Keratinocyte (primary cell): ENCODE data around the gene SMCP. TPM values are rescaled to one million over a fixed set of nuclear protein-coding genes. Genes with fewer than 3 reads are reported as not detected.

Experiments
- DNase-seq: peaks from one replicate; pipeline ENCODE4 v3.0.0-alpha.2; 2011; ENCODE audit warnings: low read depth, missing footprints, low spot score
- FAIRE-seq: peaks from 2 replicates; lab custom pipeline; 2011; peaks lifted over from hg19 to GRCh38; lab: Jason Lieb, UNC
- H2AFZ ChIP-seq: 2 replicates; pipeline ENCODE4 v1.6.0; 2012; ENCODE audit warnings: low read length, control low read depth, inconsistent platforms; ENCODE audit not compliant: control insufficient read depth
- H3K27ac ChIP-seq: 2 replicates; pipeline ENCODE4 v1.5.1; 2011; ENCODE audit warnings: low read length; ENCODE audit not compliant: control insufficient read depth, insufficient read depth
- H3K27me3 ChIP-seq: 3 replicates; pipeline ENCODE4 v1.6.0; 2011; ENCODE audit warnings: low read length; ENCODE audit not compliant: control insufficient read depth, insufficient read depth; ENCODE audit errors: extremely low read depth
- H3K36me3 ChIP-seq, 2 experiments: 2 replicates in 1 of 2; 3 replicates in 1 of 2; pipeline ENCODE4 v1.5.1; 2011; ENCODE audit warnings: low read length in 2 of 2, mild to moderate bottlenecking in 1 of 2; ENCODE audit not compliant: control insufficient read depth in 2 of 2, insufficient read depth in 2 of 2; ENCODE audit errors: extremely low read depth in 1 of 2
- H3K4me1 ChIP-seq: 3 replicates; pipeline ENCODE4 v1.5.1; 2011; ENCODE audit warnings: low read length; ENCODE audit not compliant: control insufficient read depth, insufficient read depth; ENCODE audit errors: extremely low read depth
- H3K4me2 ChIP-seq: 3 replicates; pipeline ENCODE4 v1.6.0; 2011; ENCODE audit warnings: low read depth, low read length; ENCODE audit not compliant: control insufficient read depth, insufficient read depth; ENCODE audit errors: extremely low read depth
- H3K4me3 ChIP-seq, 3 experiments: fragments of 200-600 bp in 1 of 3; sonication (generic) in 1 of 3; 2 replicates in 2 of 3; 3 replicates in 1 of 3; pipeline ENCODE4 v1.5.1; 2011 to 2016; ENCODE audit warnings: low read length in 3 of 3, mild to moderate bottlenecking in 3 of 3, control low read depth in 2 of 3, inconsistent platforms in 1 of 3, low read depth in 1 of 3, mixed read lengths in 1 of 3, mixed run types in 1 of 3, moderate library complexity in 1 of 3; ENCODE audit not compliant: control insufficient read depth in 2 of 3, insufficient read depth in 2 of 3; ENCODE audit errors: extremely low read depth in 1 of 3
- H3K79me2 ChIP-seq: 2 replicates; pipeline ENCODE4 v1.6.0; 2012; ENCODE audit warnings: low read length; ENCODE audit not compliant: control insufficient read depth, insufficient read depth
- H3K9ac ChIP-seq: 3 replicates; pipeline ENCODE4 v1.6.0; 2011; ENCODE audit warnings: low read length; ENCODE audit not compliant: control insufficient read depth, insufficient read depth; ENCODE audit errors: extremely low read depth
- H3K9me1 ChIP-seq: 3 replicates; pipeline ENCODE4 v1.6.0; 2011; ENCODE audit warnings: low read length; ENCODE audit not compliant: control insufficient read depth, insufficient read depth; ENCODE audit errors: extremely low read depth
- H3K9me3 ChIP-seq: 2 replicates; pipeline ENCODE4 v1.5.1; 2012; ENCODE audit warnings: low read depth, low read length; ENCODE audit not compliant: control insufficient read depth
- H4K20me1 ChIP-seq: 3 replicates; pipeline ENCODE4 v1.6.0; 2011; ENCODE audit warnings: low read length; ENCODE audit not compliant: control insufficient read depth, insufficient read depth; ENCODE audit errors: extremely low read depth
- CTCF ChIP-seq, 3 experiments: IDR thresholded peaks in 1 of 3; conservative IDR thresholded peaks in 1 of 3; optimal IDR thresholded peaks in 1 of 3; 2 replicates in 2 of 3; 3 replicates in 1 of 3; pipeline versions ENCODE3 to v1.5.1; 2011; ENCODE audit warnings: low read length in 3 of 3, mild to moderate bottlenecking in 3 of 3, moderate library complexity in 2 of 3, control low read depth in 1 of 3, inconsistent platforms in 1 of 3; ENCODE audit not compliant: insufficient read depth in 2 of 3; ENCODE audit errors: extremely low read depth in 1 of 3
- EZH2 ChIP-seq: IDR thresholded peaks from one replicate; pipeline ENCODE4 v1.6.1; 2012; ENCODE audit warnings: inconsistent platforms, mild to moderate bottlenecking, low read length, moderate library complexity
- dilution Hi-C: fragments of 300-500 bp; cut with MboI; formaldehyde crosslinking; loops from one replicate; pipeline ENCODE4 v1.7.0; 2020; ENCODE audit warnings: low sequenced_read_pairs; ENCODE audit not compliant: extremely low pct_ligation_motif_present
- polyA plus RNA-seq, 5 experiments: library from polyadenylated mRNA; depleted of rRNA in 3 of 5; stranded (reverse) in 3 of 5; stranded (forward) in 1 of 5; unstranded in 1 of 5; fragments of >200 nt; gene quantifications; 1 replicate in 1 of 5; 2 replicates in 3 of 5; 3 replicates in 1 of 5; pipeline versions ENCODE4 v1.2.1 to v1.2.3, GENCODE V29; 2011 to 2012; ENCODE audit warnings: missing spikeins in 2 of 5, low read depth in 1 of 5, low replicate concordance in 1 of 5

SMCP gene
- polyA plus RNA-seq, 1 donor (not counting 4 experiments of a cell fraction or from before 2014, with no cell fraction given), result not detected

- Histone ChIP-seq H3K79me2 (no peaks in the 10 kb centered on the region), H3K27me3 (no peaks in the 10 kb centered on the region), H3K36me3 (no peaks in the 10 kb centered on the region), H2AFZ (peak overlapping the region; percentile 56), H3K4me1 (peaks cover 43% of the 10 kb centered on the region), H3K9me1 (no peaks in the 10 kb centered on the region), H3K27ac (peak overlapping the region; percentile 28), H3K9ac (no peak overlapping the region), H3K4me2 (peak overlapping the region; percentile 55), H3K9me3 (no peaks in the 10 kb centered on the region), H4K20me1 (no peaks in the 10 kb centered on the region), H3K4me3 (peak overlapping the region in 2 of 3 experiments; percentile 19 to 21)
- FAIRE-seq (peak; percentile 77), DNase-seq (no peak)
- dilution Hi-C loops, result no loop called here
- no peak for TF ChIP-seq CTCF (optimal IDR thresholded peaks at IDR 0.05 in 1 of 3, IDR thresholded peaks at IDR 0.05 in 1 of 3, conservative IDR thresholded peaks at IDR 0.05 in 1 of 3; ENCODE audit: extremely low read depth in 1 of 3, insufficient read depth in 2 of 3, low read length in 3 of 3)
- no peak for TF ChIP-seq EZH2
Measured at GRCh38 chr1:152886758-152887409, 8.8 kb downstream of the SMCP start.

- Histone ChIP-seq H3K4me2 (no peak overlapping the region), H2AFZ (no peak overlapping the region), H3K36me3 (no peaks in the 10 kb centered on the region), H4K20me1 (no peaks in the 10 kb centered on the region), H3K9me3 (no peaks in the 10 kb centered on the region), H3K27ac (no peak overlapping the region), H3K9ac (no peak overlapping the region), H3K9me1 (no peaks in the 10 kb centered on the region), H3K79me2 (no peaks in the 10 kb centered on the region), H3K4me1 (peaks cover 43% of the 10 kb centered on the region), H3K27me3 (no peaks in the 10 kb centered on the region), H3K4me3 (no peak overlapping the region)
- TF ChIP-seq EZH2, result no peak
- TF ChIP-seq CTCF (optimal IDR thresholded peaks at IDR 0.05 in 1 of 3, IDR thresholded peaks at IDR 0.05 in 1 of 3, conservative IDR thresholded peaks at IDR 0.05 in 1 of 3; ENCODE audit: extremely low read depth in 1 of 3, insufficient read depth in 2 of 3, low read length in 3 of 3), result no peak
- DNase-seq (no peak), FAIRE-seq (peak; percentile 32)
- dilution Hi-C loops, result no loop called here
Measured at GRCh38 chr1:152888126-152888525, 10.0 kb downstream of the SMCP start.
